ENCODE measurements around the gene KLHDC8A.
"Not testable (repeated sequence)": the region's sequence is repeated elsewhere in the genome, so short reads cannot be mapped to it uniquely, and the experiment has no call there.

KLHDC8A gene, protein sequence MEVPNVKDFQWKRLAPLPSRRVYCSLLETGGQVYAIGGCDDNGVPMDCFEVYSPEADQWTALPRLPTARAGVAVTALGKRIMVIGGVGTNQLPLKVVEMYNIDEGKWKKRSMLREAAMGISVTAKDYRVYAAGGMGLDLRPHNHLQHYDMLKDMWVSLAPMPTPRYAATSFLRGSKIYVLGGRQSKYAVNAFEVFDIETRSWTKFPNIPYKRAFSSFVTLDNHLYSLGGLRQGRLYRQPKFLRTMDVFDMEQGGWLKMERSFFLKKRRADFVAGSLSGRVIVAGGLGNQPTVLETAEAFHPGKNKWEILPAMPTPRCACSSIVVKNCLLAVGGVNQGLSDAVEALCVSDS

DNA sequence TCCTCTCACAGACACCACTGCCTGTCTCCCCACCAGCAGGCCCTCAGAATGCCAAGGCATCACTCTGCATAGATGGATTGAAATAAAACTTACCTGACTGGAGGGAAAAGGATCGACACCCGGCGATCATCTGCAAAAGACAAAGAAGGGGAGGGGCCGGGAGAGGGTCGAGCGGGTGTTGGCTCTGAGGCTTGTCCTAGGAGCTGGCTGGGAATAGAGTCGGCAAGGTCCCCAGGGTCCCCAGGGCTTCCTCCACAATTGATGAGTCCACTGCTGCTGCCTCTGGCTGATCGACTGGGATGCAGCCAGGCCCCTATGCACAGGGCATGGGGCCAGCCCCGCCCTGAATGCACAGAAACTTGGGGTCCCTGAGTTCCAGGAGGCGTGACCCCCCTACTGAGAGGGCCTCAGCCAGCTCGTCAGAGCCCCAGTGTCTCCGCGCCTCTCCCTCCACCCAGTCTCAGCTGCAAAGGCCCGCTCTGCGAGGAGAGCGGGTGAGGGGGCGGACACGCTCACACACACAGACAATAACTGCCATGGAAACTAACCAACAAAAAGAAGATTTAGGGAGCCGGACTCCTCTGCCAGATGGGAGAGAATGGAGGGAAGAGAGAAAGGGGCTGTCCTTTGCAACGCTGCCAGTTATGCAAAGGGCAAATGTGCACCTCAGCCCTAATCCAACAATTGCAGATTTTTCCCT is at the start of gene KLHDC8A:
TSS of gene KLHDC8A (minus strand) at position 483 of the 700 bp plus-strand sequence. CDS start 13,318 bp downstream, outside the sequence.
- DNase-seq (ENCODE audit: low read depth in 2 of 3, low spot score in 2 of 3), result no peak

DNA sequence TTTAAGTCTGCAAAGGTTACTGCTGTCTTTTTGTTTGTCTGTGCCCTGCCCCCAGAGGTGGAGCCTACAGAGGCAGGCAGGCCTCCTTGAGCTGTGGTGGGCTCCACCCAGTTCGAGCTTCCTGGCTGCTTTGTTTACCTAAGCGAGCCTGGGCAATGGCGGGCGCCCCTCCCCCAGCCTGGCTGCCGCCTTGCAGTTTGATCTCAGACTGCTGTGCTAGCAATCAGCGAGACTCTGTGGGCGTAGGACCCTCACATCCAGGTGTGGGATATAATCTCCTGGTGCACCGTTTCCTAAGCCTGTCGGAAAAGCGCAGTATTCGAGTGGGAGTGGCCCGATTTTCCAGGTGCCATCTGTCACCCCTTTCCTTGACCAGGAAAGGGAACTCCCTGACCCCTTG is 49.5 kb upstream of the KLHDC8A start:
- not testable (repeated sequence) for DNase-seq (ENCODE audit: low read depth in 2 of 3, low spot score in 2 of 3)

GRCh38 chr1:205404484-205404883 is 47.8 kb upstream of the KLHDC8A start:
- not testable (repeated sequence) for DNase-seq (ENCODE audit: low read depth in 2 of 3, low spot score in 2 of 3)

GRCh38 chr1:205398586-205398985 is 41.9 kb upstream of the KLHDC8A start:
- no peak for DNase-seq (ENCODE audit: low read depth in 2 of 3, low spot score in 2 of 3)

DNA sequence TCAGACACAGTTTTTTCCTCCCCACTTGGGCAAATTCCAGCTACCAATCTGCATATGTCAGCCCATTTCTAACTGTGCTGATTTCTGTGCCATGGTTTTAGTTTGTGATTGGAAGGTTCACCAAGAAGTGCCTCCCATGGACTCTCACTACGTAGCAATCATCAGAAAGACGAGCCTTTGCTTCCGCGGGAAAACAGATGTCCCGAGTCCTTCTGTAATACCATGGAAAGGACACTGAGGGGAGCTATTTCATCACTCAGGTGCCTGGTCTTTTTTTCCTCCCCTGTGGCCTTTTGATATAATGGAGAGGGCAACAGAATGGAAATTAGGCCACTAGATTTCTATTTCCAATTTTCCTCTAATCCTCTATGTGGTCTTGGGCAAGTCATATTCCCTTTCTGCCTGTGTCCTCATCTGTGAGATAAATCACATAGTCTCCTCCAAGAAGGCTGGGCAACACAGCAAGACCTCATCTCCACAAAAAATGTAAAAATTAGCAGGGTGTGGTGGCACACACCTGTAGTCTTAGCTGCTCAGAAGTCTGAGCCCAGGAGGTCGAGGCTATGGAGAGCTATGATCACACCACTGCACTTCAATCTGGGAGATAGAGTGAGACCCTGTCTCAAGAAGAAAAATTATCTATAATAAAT is 40.4 kb upstream of the KLHDC8A start:
- DNase-seq (ENCODE audit: low read depth in 2 of 3, low spot score in 2 of 3), result no peak

DNA sequence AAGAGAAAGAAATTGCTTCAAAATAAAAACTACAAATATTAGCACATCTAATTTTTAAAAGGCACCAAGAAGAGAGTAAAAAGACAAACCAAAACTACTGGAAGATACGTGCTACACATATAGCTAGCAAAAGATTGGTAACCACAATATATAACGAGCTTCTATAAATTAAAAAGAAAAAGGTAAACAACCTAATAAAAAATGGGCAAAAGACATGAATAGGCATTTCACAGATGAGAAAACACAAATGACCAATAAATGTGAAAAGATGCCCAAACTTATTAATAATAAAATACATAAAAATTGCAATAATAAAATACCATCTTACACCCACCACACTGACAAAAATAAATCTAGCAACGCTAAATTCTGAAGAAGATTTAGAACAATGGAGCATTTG is 38.9 kb upstream of the KLHDC8A start:
- no peak for DNase-seq (ENCODE audit: low read depth in 2 of 3, low spot score in 2 of 3)

DNA sequence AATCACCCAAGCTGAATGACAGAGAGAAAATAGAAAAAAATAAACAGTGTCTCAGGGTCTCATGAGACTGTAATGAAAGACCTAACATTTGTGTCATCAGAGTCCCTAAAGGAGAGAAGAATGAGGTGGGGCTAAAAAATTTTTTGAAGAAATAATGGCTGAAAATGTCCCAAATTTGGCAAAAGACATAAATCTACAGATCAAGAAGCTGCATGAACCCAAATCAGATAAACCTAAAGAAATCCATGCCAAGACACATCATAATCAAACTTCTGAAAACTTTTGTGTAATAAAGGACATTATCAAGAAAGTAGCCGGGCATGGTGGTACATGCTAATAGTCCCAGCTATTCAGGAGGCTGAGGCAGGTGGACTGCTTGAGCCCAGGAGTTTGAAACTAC is 35.9 kb upstream of the KLHDC8A start:
- no peak for DNase-seq (ENCODE audit: low read depth in 2 of 3, low spot score in 2 of 3)

- DNase-seq (ENCODE audit: low read depth in 2 of 3, low spot score in 2 of 3), result no peak
These were observed 34.7 kb upstream of the KLHDC8A start for GRCh38 chr1:205391386-205391785.

- DNase-seq (ENCODE audit: low read depth in 2 of 3, low spot score in 2 of 3), result no peak
These were observed 31.1 kb upstream of the KLHDC8A start for GRCh38 chr1:205387845-205388244.

GRCh38 chr1:205382990-205383389 is 26.3 kb upstream of the KLHDC8A start:
- not testable (repeated sequence) for DNase-seq (ENCODE audit: low read depth in 2 of 3, low spot score in 2 of 3)

DNA sequence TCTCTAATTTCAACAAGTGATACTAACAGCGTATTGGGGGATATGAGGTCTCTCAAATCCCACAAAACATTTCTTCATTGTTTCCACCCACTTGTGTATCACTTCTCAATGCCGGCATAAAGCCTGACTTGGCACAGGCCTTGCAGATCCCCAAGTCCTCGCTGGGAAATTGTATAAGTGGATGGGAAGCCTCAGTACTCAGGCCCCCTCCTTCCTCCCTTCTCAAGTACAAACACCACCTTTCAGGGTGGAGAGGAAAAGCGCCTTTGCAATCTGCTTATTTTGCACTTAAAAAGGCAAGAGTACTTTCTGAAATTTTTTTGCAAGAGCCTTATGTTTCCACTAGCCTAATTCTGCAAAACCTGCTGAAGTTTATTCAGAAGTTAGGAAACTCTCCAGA is 25.8 kb upstream of the KLHDC8A start:
- no peak for DNase-seq (ENCODE audit: low read depth in 2 of 3, low spot score in 2 of 3)

GRCh38 chr1:205381305-205381704 is 24.6 kb upstream of the KLHDC8A start:
- no peak for DNase-seq (ENCODE audit: low read depth in 2 of 3, low spot score in 2 of 3)

DNA sequence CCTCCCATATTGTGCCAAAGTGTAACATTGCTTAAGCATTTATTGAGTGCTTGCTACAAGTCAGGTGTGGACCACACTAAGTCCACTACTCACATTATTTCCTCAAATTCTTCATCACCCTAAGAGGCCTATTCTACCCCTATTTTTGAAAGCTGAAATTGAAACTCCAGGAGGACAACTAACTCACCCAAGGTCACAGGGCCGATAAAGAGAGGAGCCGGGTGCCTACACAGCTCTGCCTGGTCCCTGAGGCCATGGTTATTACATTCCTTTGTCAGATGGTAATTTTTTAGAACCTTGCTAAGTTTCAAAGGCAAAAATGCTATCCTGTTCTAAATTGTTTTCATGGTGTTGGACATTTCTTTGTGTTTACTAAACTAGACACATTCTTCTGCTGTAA is 24.2 kb upstream of the KLHDC8A start:
- DNase-seq (ENCODE audit: low read depth in 2 of 3, low spot score in 2 of 3), result no peak

DNA sequence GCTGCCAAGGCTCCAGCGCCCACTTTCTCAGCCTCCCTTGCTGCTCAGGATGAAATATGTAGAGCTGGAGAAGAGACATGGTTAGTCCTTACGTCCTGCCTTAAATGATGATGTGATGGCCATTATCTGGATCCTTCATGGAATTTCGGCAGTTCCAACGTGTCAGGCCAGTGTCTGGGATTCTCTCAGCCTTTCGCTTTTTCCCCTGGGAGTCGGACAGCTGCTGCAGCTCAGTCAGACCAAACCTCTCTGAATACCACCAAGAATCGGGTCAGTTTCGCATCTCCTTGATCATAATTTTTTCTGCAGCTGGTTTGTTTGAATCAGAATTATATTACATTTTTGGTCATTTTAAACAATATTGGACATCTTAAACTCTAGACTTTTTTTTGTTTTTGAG is 22.3 kb upstream of the KLHDC8A start:
- no peak for DNase-seq (ENCODE audit: low read depth in 2 of 3, low spot score in 2 of 3)

GRCh38 chr1:205377355-205377754 is 20.6 kb upstream of the KLHDC8A start:
- no peak for DNase-seq (ENCODE audit: low read depth in 2 of 3, low spot score in 2 of 3)

- DNase-seq (ENCODE audit: low read depth in 2 of 3, low spot score in 2 of 3), result no peak
These were observed 20.0 kb upstream of the KLHDC8A start for GRCh38 chr1:205376739-205377138.

GRCh38 chr1:205375835-205376545 is 19.3 kb upstream of the KLHDC8A start:
- no peak for DNase-seq (ENCODE audit: low read depth in 2 of 3, low spot score in 2 of 3)

GRCh38 chr1:205374210-205375078 is 17.7 kb upstream of the KLHDC8A start:
- no peak for DNase-seq (ENCODE audit: low read depth in 2 of 3, low spot score in 2 of 3)

- DNase-seq (ENCODE audit: low read depth in 2 of 3, low spot score in 2 of 3), result no peak
These were observed 17.1 kb upstream of the KLHDC8A start for GRCh38 chr1:205373798-205374175.

DNA sequence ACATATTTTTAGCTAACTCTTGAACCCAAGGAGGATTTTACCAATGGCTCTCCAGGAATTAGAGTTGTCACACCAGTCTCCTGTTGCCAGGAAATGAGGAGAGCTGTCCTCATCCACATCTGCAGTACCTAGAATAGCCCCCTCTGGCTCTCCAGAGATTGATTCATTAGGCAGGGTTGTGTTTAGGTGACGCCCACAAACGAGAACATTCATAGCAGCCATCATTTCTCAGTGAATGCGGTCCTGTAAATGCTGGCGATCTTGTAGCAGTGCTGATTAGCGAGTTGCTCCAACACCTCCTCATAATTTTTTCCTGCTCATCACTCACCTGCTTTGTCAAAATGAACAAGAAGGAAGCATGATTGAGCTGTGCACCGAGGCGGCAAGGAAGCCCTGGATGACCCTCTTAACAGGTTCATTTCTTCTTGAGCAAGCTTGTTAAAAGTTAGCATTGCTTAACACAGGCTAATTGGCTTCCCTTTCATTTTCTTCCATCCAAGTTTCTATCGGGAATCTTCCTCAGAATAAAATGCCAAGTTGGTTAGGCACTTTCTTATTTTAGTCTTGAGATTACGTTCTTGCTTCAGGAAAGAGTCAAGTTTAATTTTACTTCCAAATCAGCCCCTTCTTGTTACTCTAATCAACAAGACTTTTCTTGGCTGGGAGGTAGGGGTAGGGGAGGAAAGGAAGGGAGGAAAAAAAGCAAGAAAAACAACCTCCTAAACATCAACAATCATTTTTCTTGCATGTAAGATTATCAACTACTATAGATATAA is 16.5 kb upstream of the KLHDC8A start:
- DNase-seq (ENCODE audit: low read depth in 2 of 3, low spot score in 2 of 3), result no peak

Measured in activated CD8-positive, alpha-beta memory T cell treated with anti-CD3 and anti-CD28 coated beads for 48 hours (primary cell).